Peyer's patch (tissue), 4 donors: ENCODE data around the gene WRNIP1. TPM values are rescaled to one million over a fixed set of nuclear protein-coding genes. Genes with fewer than 3 reads are reported as not detected.
A peak's percentile ranks its signal among the peaks of the same experiment; 100 is the strongest.

Experiments
- DNase-seq, 3 donors: peaks; one replicate each; pipeline ENCODE4 v3.0.0-alpha.2; 2017 to 2019
- H3K27ac ChIP-seq, 4 donors: fragments of 200-600 bp; sonication (generic); one replicate each; pipeline ENCODE4 v1.5.1; 2016 to 2019
- H3K27me3 ChIP-seq, 2 donors: fragments of 200-600 bp; sonication (generic); one replicate each; pipeline ENCODE4 v1.5.1; 2019
- H3K36me3 ChIP-seq, 3 donors: fragments of 200-600 bp; sonication (generic); one replicate each; pipeline ENCODE4 v1.5.1; 2016 to 2019
- H3K4me1 ChIP-seq, 4 donors: fragments of 200-600 bp; sonication (generic); one replicate each; pipeline ENCODE4 v1.5.1; 2016 to 2019
- H3K4me3 ChIP-seq, 4 donors: fragments of 200-600 bp; sonication (generic); 1 replicate in 3 of 4; 2 replicates in 1 of 4; pipeline ENCODE4 v1.5.1; 2016 to 2019; ENCODE audit warnings: mild to moderate bottlenecking in 1 of 4
- H3K9me3 ChIP-seq, 4 donors: fragments of 200-600 bp; sonication (generic); one replicate each; pipeline ENCODE4 v1.5.1; 2016 to 2019; ENCODE audit warnings: mild to moderate bottlenecking in 1 of 4
- CTCF ChIP-seq, 6 experiments: fragments of 450-650 bp in 4 of 6; fragments of 200-600 bp in 2 of 6; sonication (generic) in 1 of 6; IDR thresholded peaks; one replicate each; pipeline ENCODE4 v1.5.1; 2017 to 2019; ENCODE audit warnings: antibody characterized with exemption in 6 of 6, mild to moderate bottlenecking in 3 of 6, moderate library complexity in 1 of 6
- POLR2A ChIP-seq, 2 donors: fragments of 450-650 bp; IDR thresholded peaks; one replicate each; pipeline ENCODE4 v1.5.1; 2017; ENCODE audit warnings: antibody characterized with exemption in 2 of 2, mild to moderate bottlenecking in 2 of 2, moderate library complexity in 2 of 2
- total RNA-seq, 4 donors: library from RNA; depleted of rRNA; stranded (reverse); fragments of >200 nt; gene quantifications; one replicate each; pipeline ENCODE4 v1.1.0, GENCODE V29; 2016

Gene WRNIP1
- total RNA-seq, 4 donors from 2014 or later, result 34.7 to 48.2 (median 39.6) TPM

- Histone ChIP-seq H3K36me3 (peaks cover 0 to 27% (median 0%) of the 10 kb centered on the region in 3 donors), H3K27ac (no peak overlapping the region), H3K4me3 (peak overlapping the region in 1 of 4 donors; percentile 75), H3K27me3 (no peaks in the 10 kb centered on the region), H3K9me3 (no peaks in the 10 kb centered on the region), H3K4me1 (peaks cover 0 to 30% (median 5%) of the 10 kb centered on the region in 4 donors)
- TF ChIP-seq POLR2A (IDR thresholded peaks at IDR 0.05) (no peak), CTCF (IDR thresholded peaks at IDR 0.05) (no peak)
- no peak for DNase-seq
These were observed 3.5 kb downstream of the WRNIP1 start for GRCh38 chr6:2768696-2769095.

- no peak overlapping the region for H3K27ac ChIP-seq
- peaks cover 0 to 30% (median 5%) of the 10 kb centered on the region in 4 donors for H3K4me1 ChIP-seq
- no peaks in the 10 kb centered on the region for H3K9me3 ChIP-seq
- H3K4me3 ChIP-seq, result no peak overlapping the region
- TF ChIP-seq CTCF (IDR thresholded peaks at IDR 0.05), result no peak
- no peak for TF ChIP-seq POLR2A (IDR thresholded peaks at IDR 0.05)
- no peak for DNase-seq
- H3K36me3 ChIP-seq, result peaks cover 0 to 38% (median 0%) of the 10 kb centered on the region in 3 donors
- no peaks in the 10 kb centered on the region for H3K27me3 ChIP-seq
These were observed 5.0 kb downstream of the WRNIP1 start for GRCh38 chr6:2770171-2770570.

GRCh38 chr6:2771079-2771478 is 5.9 kb downstream of the WRNIP1 start:
- Histone ChIP-seq H3K27me3 (no peaks in the 10 kb centered on the region), H3K4me3 (no peak overlapping the region), H3K9me3 (no peaks in the 10 kb centered on the region), H3K4me1 (peaks cover 0 to 30% (median 5%) of the 10 kb centered on the region in 4 donors), H3K36me3 (peaks cover 0 to 38% (median 0%) of the 10 kb centered on the region in 3 donors), H3K27ac (no peak overlapping the region)
- no peak for DNase-seq
- no peak for TF ChIP-seq POLR2A (IDR thresholded peaks at IDR 0.05)

- no peak for TF ChIP-seq CTCF (IDR thresholded peaks at IDR 0.05)
- TF ChIP-seq POLR2A (IDR thresholded peaks at IDR 0.05), result no peak
- no peaks in the 10 kb centered on the region for H3K27me3 ChIP-seq
- no peak overlapping the region for H3K4me3 ChIP-seq
- peaks cover 0 to 19% (median 2%) of the 10 kb centered on the region in 4 donors for H3K4me1 ChIP-seq
- H3K27ac ChIP-seq, result no peak overlapping the region
- peaks cover 0 to 38% (median 0%) of the 10 kb centered on the region in 3 donors for H3K36me3 ChIP-seq
- no peak for DNase-seq
- no peaks in the 10 kb centered on the region for H3K9me3 ChIP-seq
These were observed 7.6 kb downstream of the WRNIP1 start for GRCh38 chr6:2772840-2773239.

GRCh38 chr6:2773449-2773848 is 8.3 kb downstream of the WRNIP1 start:
- Histone ChIP-seq H3K9me3 (no peaks in the 10 kb centered on the region), H3K27ac (no peak overlapping the region), H3K36me3 (peaks cover 0 to 38% (median 0%) of the 10 kb centered on the region in 3 donors), H3K27me3 (no peaks in the 10 kb centered on the region), H3K4me3 (no peak overlapping the region), H3K4me1 (peaks cover 0 to 13% (median 0%) of the 10 kb centered on the region in 4 donors)
- no peak for TF ChIP-seq CTCF (IDR thresholded peaks at IDR 0.05)
- no peak for TF ChIP-seq POLR2A (IDR thresholded peaks at IDR 0.05)
- no peak for DNase-seq

- Histone ChIP-seq H3K36me3 (peaks cover 0 to 47% (median 0%) of the 10 kb centered on the region in 3 donors), H3K4me1 (peaks cover 0 to 4% (median 0%) of the 10 kb centered on the region in 4 donors), H3K27me3 (no peaks in the 10 kb centered on the region), H3K27ac (no peak overlapping the region), H3K9me3 (no peaks in the 10 kb centered on the region), H3K4me3 (no peak overlapping the region)
- no peak for DNase-seq
- TF ChIP-seq CTCF (IDR thresholded peaks at IDR 0.05), result no peak
- TF ChIP-seq POLR2A (IDR thresholded peaks at IDR 0.05), result no peak
These were observed 9.8 kb downstream of the WRNIP1 start for GRCh38 chr6:2775003-2775402.
